Parathyroid adenoma (tissue), 2 donors: Measurements from ENCODE around the gene RAF1.
"Not testable (repeated sequence)": the region's sequence is repeated elsewhere in the genome, so short reads cannot be mapped to it uniquely, and the experiment has no call there.

ENCODE experiments used
- H2AFZ ChIP-seq: fragments of 300-600 bp; sonication (generic); one replicate; pipeline ENCODE4 v1.7.0; 2017; ENCODE audit warnings: antibody characterized with exemption, mild to moderate bottlenecking
- H3K27ac ChIP-seq: fragments of 300-600 bp; sonication (generic); one replicate; pipeline ENCODE4 v1.7.0; 2017
- H3K27me3 ChIP-seq: fragments of 300-600 bp; sonication (generic); one replicate; pipeline ENCODE4 v1.7.0; 2017; ENCODE audit warnings: low read length; ENCODE audit not compliant: control insufficient read depth, insufficient read depth
- H3K36me3 ChIP-seq: fragments of 300-600 bp; sonication (generic); one replicate; pipeline ENCODE4 v1.7.0; 2017; ENCODE audit warnings: low read length; ENCODE audit not compliant: control insufficient read depth, insufficient read depth
- H3K4me1 ChIP-seq: fragments of 300-600 bp; sonication (generic); one replicate; pipeline ENCODE4 v1.7.0; 2017; ENCODE audit warnings: control low read depth
- H3K4me2 ChIP-seq: fragments of 300-600 bp; sonication (generic); one replicate; pipeline ENCODE4 v1.7.0; 2017; ENCODE audit warnings: low read length
- H3K4me3 ChIP-seq: fragments of 300-600 bp; sonication (generic); one replicate; pipeline ENCODE4 v1.7.0; 2017; ENCODE audit warnings: low read depth, low read length
- H3K79me2 ChIP-seq: fragments of 300-600 bp; sonication (generic); one replicate; pipeline ENCODE4 v1.7.0; 2017; ENCODE audit warnings: control low read depth
- H3K9ac ChIP-seq: fragments of 300-600 bp; sonication (generic); one replicate; pipeline ENCODE4 v1.7.0; 2017; ENCODE audit warnings: mild to moderate bottlenecking
- H3K9me3 ChIP-seq: fragments of 300-600 bp; sonication (generic); one replicate; pipeline ENCODE4 v1.7.0; 2017; ENCODE audit warnings: low read length; ENCODE audit not compliant: control insufficient read depth
- CTCF ChIP-seq: fragments of 300-600 bp; sonication (generic); IDR thresholded peaks from one replicate; pipeline ENCODE4 v1.7.0; 2017; ENCODE audit warnings: antibody characterized with exemption, mild to moderate bottlenecking
- donor health status: primary hyperparathyroidism.

RAF1 gene

GRCh38 chr3:12707449-12707848, 43.5 kb upstream of the RAF1 start:
- Histone ChIP-seq H3K27me3 (no peaks in the 10 kb centered on the region), H3K27ac (no peak overlapping the region)
- TF ChIP-seq CTCF = no peak

GRCh38 chr3:12706504-12707253, 42.8 kb upstream of the RAF1 start:
- Histone ChIP-seq H3K27ac (no peak overlapping the region), H3K4me3 (no peak overlapping the region), H2AFZ (peak overlapping the region; percentile 24), H3K4me2 (no peak overlapping the region), H3K36me3 (no peaks in the 10 kb centered on the region), H3K9ac (no peak overlapping the region), H3K9me3 (no peaks in the 10 kb centered on the region), H3K27me3 (no peaks in the 10 kb centered on the region), H3K79me2 (peaks cover 4% of the 10 kb centered on the region), H3K4me1 (no peaks in the 10 kb centered on the region)
- TF ChIP-seq CTCF = peak; percentile 90

More at GRCh38 chr3:12707449-12707848, 43.5 kb upstream of the RAF1 start:
- Histone ChIP-seq H3K9me3 (no peaks in the 10 kb centered on the region), H3K4me1 (no peaks in the 10 kb centered on the region), H3K4me2 (no peak overlapping the region), H3K36me3 (no peaks in the 10 kb centered on the region), H2AFZ (no peak overlapping the region), H3K9ac (no peak overlapping the region), H3K4me3 (no peak overlapping the region), H3K79me2 (peaks cover 4% of the 10 kb centered on the region)

GRCh38 chr3:12705981-12706380, 42.1 kb upstream of the RAF1 start:
- peak overlapping the region; percentile 24 for H2AFZ ChIP-seq
- peaks cover 4% of the 10 kb centered on the region for H3K79me2 ChIP-seq
- no peaks in the 10 kb centered on the region for H3K27me3 ChIP-seq
- H3K9me3 ChIP-seq = no peaks in the 10 kb centered on the region
- TF ChIP-seq CTCF = no peak
- H3K4me2 ChIP-seq = no peak overlapping the region
- H3K9ac ChIP-seq = no peak overlapping the region
- H3K36me3 ChIP-seq = no peaks in the 10 kb centered on the region
- no peak overlapping the region for H3K27ac ChIP-seq
- no peak overlapping the region for H3K4me3 ChIP-seq
- H3K4me1 ChIP-seq = no peaks in the 10 kb centered on the region

- Histone ChIP-seq H3K27me3 (no peaks in the 10 kb centered on the region), H3K79me2 (peaks cover 4% of the 10 kb centered on the region), H3K4me1 (no peaks in the 10 kb centered on the region), H3K9me3 (no peaks in the 10 kb centered on the region), H3K9ac (no peak overlapping the region), H3K27ac (no peak overlapping the region), H3K4me2 (no peak overlapping the region), H2AFZ (no peak overlapping the region), H3K4me3 (no peak overlapping the region), H3K36me3 (no peaks in the 10 kb centered on the region)
- no peak for TF ChIP-seq CTCF
Measured at GRCh38 chr3:12705374-12705926, 41.5 kb upstream of the RAF1 start.

GRCh38 chr3:12702501-12702900, 38.6 kb upstream of the RAF1 start:
- Histone ChIP-seq H3K9me3 (no peaks in the 10 kb centered on the region), H3K27ac (no peak overlapping the region), H2AFZ (peak overlapping the region; percentile 51), H3K36me3 (no peaks in the 10 kb centered on the region), H3K4me2 (no peak overlapping the region), H3K4me1 (no peaks in the 10 kb centered on the region), H3K4me3 (no peak overlapping the region), H3K27me3 (no peaks in the 10 kb centered on the region), H3K79me2 (peaks cover 4% of the 10 kb centered on the region), H3K9ac (no peak overlapping the region)
- no peak for TF ChIP-seq CTCF

- H3K4me2 ChIP-seq, H3K27ac ChIP-seq, H3K9ac ChIP-seq, H3K27me3 ChIP-seq, H3K79me2 ChIP-seq, H2AFZ ChIP-seq, H3K36me3 ChIP-seq, H3K9me3 ChIP-seq, H3K4me3 ChIP-seq, H3K4me1 ChIP-seq: not testable (repeated sequence)
Measured at GRCh38 chr3:12701601-12702000, 37.7 kb upstream of the RAF1 start.
